Memory B cell (primary cell): ENCODE measurements around the gene PALM3.

ENCODE experiments used
- ATAC-seq: fragments of 150-1000 bp; cut with Tn5 transposase; 2 replicates; pipeline ENCODE4 v1.10.0; 2021; ENCODE audit warnings: low read depth, mild to moderate bottlenecking, moderate library complexity
- DNase-seq, 2 donors: peaks; one replicate each; pipeline ENCODE4 v3.0.0; 2022; ENCODE audit warnings: low spot score in 2 of 2
- H3K27ac Mint-ChIP-seq: one replicate; pipeline ENCODE4 v1.8.0; 2022; ENCODE audit warnings: mild to moderate bottlenecking, moderate library complexity, mixed read lengths
- H3K27me3 Mint-ChIP-seq: one replicate; pipeline ENCODE4 v1.8.0; 2022; ENCODE audit warnings: mixed read lengths
- H3K36me3 Mint-ChIP-seq: one replicate; pipeline ENCODE4 v1.8.0; 2022; ENCODE audit warnings: mild to moderate bottlenecking, mixed read lengths
- H3K4me1 Mint-ChIP-seq: one replicate; pipeline ENCODE4 v1.8.0; 2022; ENCODE audit warnings: mixed read lengths
- H3K4me3 Mint-ChIP-seq: one replicate; pipeline ENCODE4 v1.8.0; 2022; ENCODE audit warnings: mild to moderate bottlenecking, moderate library complexity, mixed read lengths
- H3K9me3 Mint-ChIP-seq: one replicate; pipeline ENCODE4 v1.8.0; 2022; ENCODE audit warnings: mixed read lengths

The PALM3 gene

DNA sequence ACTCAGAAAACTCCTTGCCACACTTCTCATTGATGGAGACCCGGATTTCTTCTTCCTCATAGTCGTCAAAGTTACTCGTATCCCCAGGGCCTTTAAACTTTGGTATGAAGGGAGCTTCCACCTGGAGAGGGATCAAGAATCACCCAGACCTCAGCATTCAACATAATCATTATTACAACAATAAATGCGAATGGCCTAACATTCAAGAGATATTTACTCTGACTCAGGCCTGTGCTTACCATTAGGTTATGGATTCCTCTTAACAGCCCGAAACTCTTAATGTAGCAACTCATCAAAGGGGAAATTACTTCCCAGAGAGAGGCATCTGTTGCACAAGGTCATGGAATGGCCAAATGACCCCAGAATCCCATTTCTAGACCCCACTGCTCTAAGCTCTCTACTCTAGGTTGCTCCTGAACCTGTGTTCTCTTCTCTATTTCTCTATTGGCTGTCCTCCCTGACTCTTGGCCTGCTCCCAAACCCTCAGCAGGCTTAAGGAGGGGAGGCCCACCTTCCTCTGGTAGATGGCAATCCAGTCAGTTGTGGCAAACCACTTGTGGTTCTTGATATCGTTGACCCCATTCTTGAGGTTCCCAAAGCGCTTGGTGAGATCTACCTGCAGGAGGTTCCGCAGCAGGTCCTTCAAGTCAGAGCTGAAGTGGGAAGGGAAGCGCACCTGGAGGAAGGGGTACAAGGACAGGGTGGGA is 31.4 kb upstream of the PALM3 start:
- ATAC-seq (no peak), DNase-seq (no peak)
- H3K36me3 Mint-ChIP-seq = peaks cover 9% of the 10 kb centered on the region
- H3K4me1 Mint-ChIP-seq = peaks cover 12% of the 10 kb centered on the region
- H3K4me3 Mint-ChIP-seq = no peak overlapping the region
- no peaks in the 10 kb centered on the region for H3K9me3 Mint-ChIP-seq
- H3K27ac Mint-ChIP-seq = no peak overlapping the region
- H3K27me3 Mint-ChIP-seq = no peaks in the 10 kb centered on the region

DNA sequence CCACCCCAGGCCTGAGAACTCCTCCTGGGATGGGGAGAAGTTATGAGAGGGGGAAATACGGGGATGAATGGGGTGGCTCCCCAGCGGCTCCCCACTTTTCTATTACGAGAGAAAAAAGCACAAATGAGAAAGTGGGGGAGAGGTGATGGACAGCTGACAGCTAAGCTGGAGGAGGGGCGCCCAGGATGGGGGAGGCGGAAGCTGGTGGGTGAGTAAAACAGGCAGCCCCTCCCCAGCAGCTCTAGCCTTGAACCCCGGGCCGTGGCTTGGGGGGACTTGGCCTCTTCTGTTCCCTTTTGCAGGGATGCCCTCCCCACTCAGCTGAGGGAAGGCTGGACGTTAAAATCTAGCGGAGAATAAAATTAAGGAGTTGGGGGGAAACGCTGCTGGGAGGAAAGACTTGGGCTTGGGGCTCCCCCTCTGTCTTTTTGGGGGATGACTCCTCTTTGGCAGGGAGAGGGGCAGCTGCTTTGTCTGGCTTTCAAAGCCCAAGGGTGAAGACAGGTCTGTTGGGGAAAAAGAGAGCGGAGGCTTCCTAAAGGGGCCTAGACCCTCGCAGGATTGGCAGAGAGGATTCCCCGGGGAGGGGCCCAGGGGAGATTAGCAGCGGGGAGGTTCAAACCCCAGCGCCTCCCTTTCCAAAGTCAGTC is 30.1 kb upstream of the PALM3 start:
- ATAC-seq = peak; percentile 2
- peak overlapping the region; percentile 99 for H3K4me3 Mint-ChIP-seq
- no peak for DNase-seq
- H3K9me3 Mint-ChIP-seq = no peaks in the 10 kb centered on the region
- no peaks in the 10 kb centered on the region for H3K27me3 Mint-ChIP-seq
- peak overlapping the region; percentile 79 for H3K27ac Mint-ChIP-seq
- peaks cover 12% of the 10 kb centered on the region for H3K4me1 Mint-ChIP-seq
- H3K36me3 Mint-ChIP-seq = peaks cover 6% of the 10 kb centered on the region

DNA sequence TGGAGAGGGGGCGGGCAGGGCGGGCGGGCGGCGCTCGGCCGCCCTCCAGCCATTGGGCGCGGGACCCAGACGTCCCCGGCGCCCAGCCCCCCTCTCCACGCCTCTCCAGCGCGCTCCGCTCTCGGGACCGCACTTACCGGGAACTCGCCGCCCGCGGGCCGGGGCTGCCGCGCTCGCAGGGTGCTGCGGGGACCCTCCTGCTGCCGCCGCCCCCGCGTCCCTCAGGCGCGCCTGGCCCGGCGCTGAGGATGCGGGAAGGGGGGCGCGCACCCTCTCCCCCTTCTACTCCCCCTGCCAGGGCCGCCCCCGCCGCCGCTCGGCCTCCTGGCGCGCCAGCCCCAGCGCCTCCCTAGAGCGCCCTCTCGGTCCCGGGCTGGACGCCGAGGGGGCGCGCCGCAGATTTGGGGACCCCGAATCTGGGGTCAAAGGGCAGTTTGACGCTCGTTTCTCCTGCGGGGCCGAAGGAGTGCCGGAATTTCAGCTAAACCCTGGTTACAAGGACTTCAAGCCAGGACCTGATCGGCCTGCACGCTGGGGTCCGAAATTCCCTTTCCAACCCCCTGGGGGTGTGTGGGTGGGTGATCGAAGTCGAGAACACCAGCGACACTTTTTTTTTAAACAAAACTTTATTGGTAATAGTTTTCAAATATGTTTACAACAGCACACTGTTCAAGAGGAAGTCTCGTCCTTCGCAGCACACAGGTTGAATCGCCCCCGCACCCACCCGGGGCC is 29.4 kb upstream of the PALM3 start:
- ATAC-seq (peak; percentile 61), DNase-seq (peak; percentile 72 to 76)
- H3K27ac Mint-ChIP-seq = peak overlapping the region; percentile 79
- H3K9me3 Mint-ChIP-seq = no peaks in the 10 kb centered on the region
- peak overlapping the region; percentile 99 for H3K4me3 Mint-ChIP-seq
- peaks cover 2% of the 10 kb centered on the region for H3K36me3 Mint-ChIP-seq
- no peaks in the 10 kb centered on the region for H3K27me3 Mint-ChIP-seq
- H3K4me1 Mint-ChIP-seq = peaks cover 12% of the 10 kb centered on the region

DNA sequence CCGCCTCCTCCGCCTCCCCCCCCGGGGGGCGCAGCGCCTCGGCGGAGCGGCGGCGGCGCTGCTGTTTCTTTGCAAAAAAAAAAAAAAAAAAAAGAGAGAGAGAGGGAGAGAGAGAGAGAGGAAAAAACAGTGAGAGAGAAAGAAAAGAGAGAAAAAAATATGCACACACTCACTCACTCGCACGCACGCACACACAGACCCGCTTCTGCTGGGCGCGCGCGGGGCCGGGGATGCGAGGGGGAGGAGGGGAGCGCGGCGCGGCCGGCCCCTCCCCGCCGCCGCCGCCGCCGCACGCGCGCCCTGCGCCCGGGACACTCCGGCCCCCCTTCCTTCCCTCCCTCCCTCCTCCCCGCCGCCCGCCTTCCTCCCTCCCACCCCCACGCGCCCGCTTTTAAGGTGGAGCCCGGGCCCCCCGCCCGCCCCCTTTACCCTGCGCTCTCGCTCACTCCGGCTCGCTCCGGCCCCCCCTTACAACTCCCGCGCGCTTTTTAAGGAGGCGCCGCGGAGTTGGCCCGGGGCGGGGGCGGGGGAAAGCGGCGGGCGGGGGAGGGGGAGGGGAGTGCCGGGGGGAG is 28.7 kb upstream of the PALM3 start, which contains the start of gene SAMD1:
Gene SAMD1 (minus strand): TSS at position 243 of the 572 bp plus-strand sequence.
- H3K4me1 Mint-ChIP-seq = peaks cover 12% of the 10 kb centered on the region
- DNase-seq (peak; percentile 57 to 68), ATAC-seq (peak; percentile 62)
- peak within 1 kb of the TSS; percentile 79 for H3K27ac Mint-ChIP-seq
- peaks cover 2% of the 10 kb centered on the region for H3K36me3 Mint-ChIP-seq
- H3K27me3 Mint-ChIP-seq = no peaks in the 10 kb centered on the region
- no peaks in the 10 kb centered on the region for H3K9me3 Mint-ChIP-seq
- peak within 1 kb of the TSS; percentile 99 for H3K4me3 Mint-ChIP-seq

DNA sequence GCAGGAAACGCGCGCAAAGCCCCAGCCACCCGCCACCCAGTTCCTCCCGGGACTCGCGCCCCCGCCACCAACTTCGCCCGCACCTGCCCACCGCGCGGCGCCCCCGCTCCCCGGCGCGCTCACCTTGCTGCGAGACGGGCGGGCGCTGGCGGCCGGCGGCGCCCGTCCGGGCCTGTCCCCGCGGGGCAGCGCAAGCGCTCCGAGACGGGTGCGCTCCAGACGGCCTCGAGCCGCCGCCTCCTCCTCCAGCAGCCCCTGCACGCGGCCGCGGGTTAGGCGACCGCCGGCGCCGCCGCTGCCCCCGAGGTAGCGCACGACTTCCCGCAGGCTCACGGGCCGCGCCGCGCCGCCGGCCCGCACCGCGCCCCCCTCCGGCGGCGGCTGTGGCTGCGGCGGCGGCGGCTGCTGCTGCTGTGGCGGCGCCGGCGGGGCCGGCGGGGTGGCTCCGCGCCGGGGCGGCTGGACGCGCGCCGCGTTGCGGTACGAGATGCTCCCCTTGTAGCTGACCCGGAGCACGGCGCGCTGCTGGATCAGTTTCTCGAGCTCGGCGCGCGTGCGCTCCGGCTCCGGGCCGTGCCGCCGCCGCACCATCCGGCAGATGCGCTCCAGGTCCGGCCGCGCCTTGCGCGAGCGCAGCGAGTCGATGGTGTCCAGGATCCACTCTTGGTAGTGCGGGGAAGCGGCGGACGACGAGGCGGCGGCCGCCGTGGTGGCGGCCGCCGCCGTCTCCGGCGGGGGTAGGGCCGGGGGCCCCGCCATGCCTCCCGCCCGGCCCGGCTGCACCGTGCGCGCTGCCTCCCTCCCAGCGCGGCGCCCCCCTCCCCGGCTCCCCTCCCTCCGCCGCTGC is 28.0 kb upstream of the PALM3 start:
- ATAC-seq (peak; percentile 9), DNase-seq (peak; percentile 38 to 57)
- Mint-ChIP-seq H3K36me3 (peaks cover 2% of the 10 kb centered on the region), H3K27me3 (no peaks in the 10 kb centered on the region), H3K27ac (no peak overlapping the region), H3K4me3 (peak overlapping the region; percentile 87), H3K9me3 (no peaks in the 10 kb centered on the region), H3K4me1 (peaks cover 12% of the 10 kb centered on the region)

DNA sequence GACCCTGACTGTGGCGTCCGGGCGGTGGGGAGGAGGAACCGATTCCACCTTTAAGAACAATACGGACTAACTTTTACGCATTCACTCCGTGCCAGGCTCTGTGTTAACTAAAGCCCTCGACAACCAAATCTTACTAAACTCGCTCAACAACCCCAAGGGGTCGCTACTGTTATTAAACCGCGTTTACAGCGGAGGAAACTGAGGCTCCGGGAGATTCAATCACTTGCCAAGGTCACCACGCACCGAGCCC is 27.5 kb upstream of the PALM3 start:
- H3K36me3 Mint-ChIP-seq = peaks cover 2% of the 10 kb centered on the region
- no peak for DNase-seq
- no peaks in the 10 kb centered on the region for H3K9me3 Mint-ChIP-seq
- peak overlapping the region; percentile 49 for H3K4me3 Mint-ChIP-seq
- H3K27me3 Mint-ChIP-seq = no peaks in the 10 kb centered on the region
- peaks cover 12% of the 10 kb centered on the region for H3K4me1 Mint-ChIP-seq
- H3K27ac Mint-ChIP-seq = no peak overlapping the region
- peak; percentile 6 for ATAC-seq

DNA sequence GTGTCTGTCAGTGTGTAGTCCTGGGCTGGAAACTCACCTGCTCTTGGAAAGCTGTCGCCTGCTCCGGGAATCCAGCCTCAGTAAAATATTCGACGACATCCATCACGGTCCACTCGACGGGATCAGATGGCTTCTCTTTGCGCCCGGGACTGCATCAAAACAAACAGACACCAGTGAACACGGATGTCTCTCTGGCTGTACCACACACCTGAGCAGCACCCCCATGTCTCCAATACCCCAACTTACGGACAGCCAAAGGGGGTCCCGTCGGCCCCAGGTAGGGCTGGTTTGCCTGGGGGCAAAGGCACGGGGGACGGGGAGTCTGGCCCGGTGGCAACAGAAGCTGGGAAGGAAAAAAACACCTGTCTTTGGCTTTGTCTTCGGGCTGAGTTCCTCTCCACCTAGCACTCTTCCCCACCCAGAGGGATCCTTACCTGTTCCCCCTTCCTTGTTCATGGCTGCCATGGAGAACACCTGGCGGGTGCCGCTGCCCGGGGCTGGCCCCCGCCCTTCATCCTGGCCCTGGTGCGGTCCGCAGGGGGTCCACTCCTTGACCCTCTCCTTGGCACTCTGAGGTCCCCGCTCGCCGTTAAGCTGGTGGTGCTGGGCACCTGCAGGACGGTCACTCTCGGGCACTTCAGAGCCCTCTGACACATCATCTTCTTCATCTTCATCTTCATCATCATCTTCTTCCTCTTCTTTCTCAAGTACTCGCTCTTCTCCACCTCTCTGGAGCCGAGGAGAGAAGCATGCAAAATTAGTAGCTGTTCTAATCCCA is 26.9 kb upstream of the PALM3 start:
- H3K4me1 Mint-ChIP-seq = peaks cover 12% of the 10 kb centered on the region
- no peaks in the 10 kb centered on the region for H3K9me3 Mint-ChIP-seq
- H3K36me3 Mint-ChIP-seq = peaks cover 2% of the 10 kb centered on the region
- no peak for DNase-seq
- no peak for ATAC-seq
- peak overlapping the region; percentile 49 for H3K4me3 Mint-ChIP-seq
- no peak overlapping the region for H3K27ac Mint-ChIP-seq
- no peaks in the 10 kb centered on the region for H3K27me3 Mint-ChIP-seq

DNA sequence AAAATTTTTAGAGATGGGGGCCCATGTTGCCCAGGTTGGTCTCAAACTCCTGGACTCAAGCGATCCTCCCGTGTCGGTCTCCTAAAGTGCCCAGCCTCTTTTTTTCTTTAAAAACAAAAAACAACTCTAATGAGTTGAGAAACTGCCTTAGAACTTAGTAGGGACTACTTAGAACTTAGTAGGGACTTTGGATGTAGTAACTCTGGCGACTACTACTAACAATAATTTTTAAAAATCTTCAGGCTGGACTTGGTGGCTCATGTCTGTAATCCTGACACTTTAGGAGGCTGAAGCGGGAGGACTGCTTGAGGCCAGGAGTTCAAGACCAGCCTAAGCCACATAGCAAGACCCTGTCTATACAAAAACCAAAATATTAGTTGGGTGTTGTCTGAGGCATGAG is 24.2 kb upstream of the PALM3 start:
- Mint-ChIP-seq H3K36me3 (peaks cover 2% of the 10 kb centered on the region), H3K27ac (no peak overlapping the region), H3K9me3 (no peaks in the 10 kb centered on the region), H3K4me3 (no peak overlapping the region), H3K4me1 (peaks cover 7% of the 10 kb centered on the region), H3K27me3 (no peaks in the 10 kb centered on the region)
- DNase-seq (no peak), ATAC-seq (no peak)

DNA sequence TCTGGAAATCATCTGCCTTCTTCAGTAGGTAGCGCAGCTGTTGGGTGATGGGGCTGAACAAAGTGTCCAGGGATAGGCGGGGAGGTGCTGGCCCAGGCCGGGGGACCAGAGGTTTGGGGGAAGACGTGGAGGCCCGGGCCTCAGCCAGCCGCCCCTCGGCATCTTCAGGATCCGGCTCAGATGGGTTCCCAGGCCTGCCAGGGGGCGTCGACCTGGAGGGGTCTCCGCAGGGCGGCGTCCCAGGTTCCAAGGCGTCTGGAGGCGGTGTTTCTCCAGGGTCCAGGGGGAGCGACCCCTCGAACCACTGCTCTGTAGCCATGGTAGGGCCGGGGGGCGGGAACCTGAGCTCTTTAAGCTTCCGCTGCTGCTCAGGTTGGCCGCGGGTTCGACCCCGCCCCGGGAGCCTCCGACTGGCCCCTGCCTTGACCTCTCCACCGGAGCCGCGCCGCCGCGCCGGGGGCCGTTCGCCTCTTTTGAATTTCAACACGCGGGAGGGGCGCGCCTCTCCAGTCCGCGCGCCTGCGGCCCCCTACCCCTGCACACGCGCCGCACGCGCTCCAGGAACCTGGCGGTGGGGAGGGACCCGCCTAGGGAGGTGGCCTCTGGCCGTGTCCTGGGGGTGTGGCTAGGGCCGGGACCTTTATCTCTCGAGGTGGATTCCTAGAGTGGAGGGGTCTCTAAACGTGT is 23.6 kb upstream of the PALM3 start, which contains the start of gene C19orf67:
Gene C19orf67 (minus strand): TSS at position 475 of the 687 bp plus-strand sequence. CDS start 156 bp downstream, at position 319.
- H3K4me3 Mint-ChIP-seq = no peak within 1 kb of the TSS
- peaks cover 2% of the 10 kb centered on the region for H3K36me3 Mint-ChIP-seq
- peaks cover 7% of the 10 kb centered on the region for H3K4me1 Mint-ChIP-seq
- H3K27me3 Mint-ChIP-seq = no peaks in the 10 kb centered on the region
- DNase-seq = no peak
- H3K27ac Mint-ChIP-seq = no peak within 1 kb of the TSS
- ATAC-seq = no peak
- no peaks in the 10 kb centered on the region for H3K9me3 Mint-ChIP-seq

DNA sequence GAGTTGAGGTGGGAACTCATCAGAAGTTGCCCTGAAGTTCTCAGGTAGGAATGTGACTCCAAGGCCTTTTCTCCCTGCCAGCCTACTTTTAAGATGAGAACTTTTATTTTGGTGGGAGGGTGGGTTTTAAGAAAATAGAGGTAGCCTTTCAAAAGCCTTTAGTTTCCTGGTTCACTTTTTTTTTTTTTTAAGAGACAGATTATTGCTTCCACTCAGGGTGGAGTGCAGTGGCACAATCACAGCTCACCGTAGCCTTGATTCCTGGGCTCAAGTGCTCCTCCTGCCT is 20.7 kb upstream of the PALM3 start:
- H3K27ac Mint-ChIP-seq = no peak overlapping the region
- DNase-seq (no peak), ATAC-seq (no peak)
- H3K27me3 Mint-ChIP-seq = no peaks in the 10 kb centered on the region
- no peaks in the 10 kb centered on the region for H3K36me3 Mint-ChIP-seq
- peak overlapping the region; percentile 91 for H3K4me3 Mint-ChIP-seq
- H3K9me3 Mint-ChIP-seq = no peaks in the 10 kb centered on the region
- peaks cover 5% of the 10 kb centered on the region for H3K4me1 Mint-ChIP-seq

DNA sequence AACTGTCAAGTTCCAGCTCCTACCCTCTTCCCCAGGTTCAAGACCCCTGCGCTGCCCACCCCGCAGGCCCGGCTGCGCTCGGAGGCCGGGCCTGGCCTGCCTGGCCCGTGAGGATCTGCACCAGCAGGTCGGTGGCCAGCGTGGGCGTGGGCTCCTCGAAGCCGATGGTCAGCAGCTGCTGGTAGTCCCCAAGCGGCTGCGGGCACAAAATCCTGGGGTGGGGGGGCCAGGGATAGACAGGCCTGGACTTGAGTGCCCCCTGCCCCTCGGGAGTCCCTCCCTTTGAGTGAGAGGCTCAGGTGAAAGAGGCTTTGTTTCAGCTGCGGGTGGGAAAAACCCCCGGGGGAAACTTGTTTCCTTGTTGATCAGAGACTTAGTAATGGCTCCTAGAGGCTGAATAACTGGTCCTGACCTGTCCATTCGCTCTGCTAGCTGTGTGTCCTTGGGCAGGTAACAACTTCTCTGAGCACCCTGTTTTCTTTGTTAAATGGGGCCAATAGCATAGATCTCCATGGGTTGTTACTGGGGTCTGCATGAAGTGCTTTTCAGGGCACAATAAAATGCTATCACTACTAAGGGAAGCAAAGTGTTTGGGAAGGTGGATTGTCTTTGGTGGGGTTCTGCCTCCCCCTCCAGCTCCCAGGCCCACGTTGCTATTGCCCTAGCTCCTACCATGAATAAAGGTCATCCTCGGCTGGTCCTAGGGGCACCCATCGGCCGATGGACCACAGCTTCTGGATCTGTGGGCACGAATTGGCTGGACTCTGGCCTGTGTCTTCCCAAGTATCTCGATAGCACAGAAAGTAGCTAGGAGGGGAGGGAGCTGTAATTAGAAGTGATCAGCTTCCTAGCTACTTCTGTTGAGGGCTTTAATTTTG is 20.2 kb upstream of the PALM3 start:
- Mint-ChIP-seq H3K4me3 (peak overlapping the region; percentile 91), H3K36me3 (no peaks in the 10 kb centered on the region), H3K4me1 (peaks cover 5% of the 10 kb centered on the region), H3K9me3 (no peaks in the 10 kb centered on the region), H3K27me3 (no peaks in the 10 kb centered on the region), H3K27ac (peak overlapping the region; percentile 87)
- peak; percentile 23 for ATAC-seq
- peak; percentile 33 to 38 for DNase-seq
